Measurements from ENCODE around the gene SGMS1.

SGMS1 gene

DNA sequence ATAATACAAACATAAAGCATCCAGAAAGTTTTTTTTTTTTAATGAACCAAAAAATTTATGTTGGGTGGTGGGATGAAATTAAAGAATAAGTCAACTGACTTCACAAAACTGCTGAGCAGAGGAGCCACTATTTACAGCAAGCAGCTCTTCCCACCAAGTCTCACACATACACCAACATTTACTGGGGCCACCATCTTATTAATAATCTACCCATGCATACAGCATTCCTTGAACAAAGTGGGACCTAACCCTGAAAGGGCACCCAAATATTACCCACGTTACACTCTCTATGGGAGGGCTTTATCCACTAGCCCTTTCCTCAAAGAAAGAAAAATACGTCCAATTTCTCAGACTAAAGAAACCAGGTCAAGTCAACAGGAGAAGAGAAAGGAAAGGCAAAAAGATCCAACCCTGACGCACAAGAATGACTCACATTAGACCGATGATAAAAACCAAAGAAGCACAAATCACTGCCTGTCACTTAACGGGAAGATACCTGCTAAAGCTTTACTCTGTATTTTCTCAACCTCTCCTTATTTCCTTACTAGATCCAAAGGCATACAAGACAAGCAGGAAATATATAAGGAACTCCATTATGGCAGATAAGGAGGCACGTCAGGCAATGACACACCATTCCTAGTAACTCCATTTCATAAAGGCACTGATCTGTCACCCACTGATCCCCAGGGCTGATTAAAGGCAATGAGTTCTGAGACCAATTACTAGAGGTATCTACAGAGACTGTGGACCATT is 230.6 kb downstream of the SGMS1 start:
- no peak for TF ChIP-seq CTCF (conservative IDR thresholded peaks at IDR 0.05; ENCODE audit: low read depth, low read length)
- H3K4me3 ChIP-seq (ENCODE audit: low read depth, low read length), result no peak overlapping the region
- peak; percentile 83 for DNase-seq (ENCODE audit: low read depth)

- DNase-seq (ENCODE audit: low read depth), result no peak
- no peak for TF ChIP-seq CTCF (conservative IDR thresholded peaks at IDR 0.05; ENCODE audit: low read depth, low read length)
- H3K4me3 ChIP-seq (ENCODE audit: low read depth, low read length), result no peak overlapping the region
These were observed 231.3 kb downstream of the SGMS1 start for GRCh38 chr10:50392426-50392825.

DNA sequence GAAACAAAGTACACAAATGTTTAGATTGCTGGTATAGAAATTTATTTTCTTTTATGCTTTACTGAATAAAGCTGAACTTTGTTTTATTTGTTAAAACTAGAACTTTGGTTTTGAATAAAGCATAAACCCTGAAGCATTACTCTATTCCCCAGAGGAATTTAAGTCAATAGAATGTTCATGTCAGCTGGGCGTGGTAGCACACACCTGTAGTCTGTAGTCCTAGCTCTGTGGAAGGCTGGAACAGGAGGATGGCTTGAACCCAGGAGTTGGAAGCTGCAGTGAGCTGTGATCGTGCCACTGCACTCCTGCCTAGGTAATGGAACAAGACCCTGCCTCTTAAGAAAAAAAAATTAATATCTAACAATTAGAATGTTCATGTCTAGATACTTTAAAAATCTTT is 233.5 kb downstream of the SGMS1 start:
- H3K4me3 ChIP-seq (ENCODE audit: low read depth, low read length), result no peak overlapping the region
- no peak for DNase-seq (ENCODE audit: low read depth)
- no peak for TF ChIP-seq CTCF (conservative IDR thresholded peaks at IDR 0.05; ENCODE audit: low read depth, low read length)

DNA sequence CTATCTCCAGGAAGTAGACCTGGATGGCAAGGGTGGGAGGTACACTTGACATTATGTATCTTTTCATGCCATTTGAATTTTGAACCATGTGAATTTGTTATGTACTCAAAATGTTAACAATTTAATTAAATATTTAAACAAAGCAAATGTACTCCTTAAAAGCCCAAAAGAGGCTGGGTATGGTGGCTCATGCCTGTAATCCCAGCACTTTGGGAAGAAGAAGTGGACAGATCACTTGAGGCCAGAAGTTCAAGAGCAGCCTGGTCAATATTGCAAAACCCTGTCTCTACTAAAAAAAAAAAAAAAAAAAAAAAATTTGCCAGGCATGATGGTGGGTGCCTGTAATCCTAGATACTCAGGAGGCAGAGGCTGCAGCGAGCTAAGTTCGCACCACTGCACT is 235.6 kb downstream of the SGMS1 start:
- no peak overlapping the region for H3K4me3 ChIP-seq (ENCODE audit: low read depth, low read length)
- no peak for DNase-seq (ENCODE audit: low read depth)
- TF ChIP-seq CTCF (conservative IDR thresholded peaks at IDR 0.05; ENCODE audit: low read depth, low read length), result no peak

DNA sequence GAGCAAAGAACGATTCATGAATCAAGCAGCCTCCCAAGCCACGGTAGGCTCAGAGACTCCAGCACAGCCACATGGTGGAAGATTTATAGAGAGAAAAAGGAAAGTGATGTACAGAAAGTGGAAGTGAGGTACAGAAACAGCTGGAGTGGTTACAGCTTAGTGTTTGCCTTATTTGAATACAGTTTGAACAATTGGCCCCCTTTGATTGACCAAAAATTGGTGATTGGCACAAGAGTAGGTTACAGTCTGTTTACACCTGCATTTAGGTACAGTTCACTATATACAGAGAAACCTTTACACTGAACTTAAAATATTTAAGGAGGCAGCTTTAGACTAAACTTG is 236.1 kb downstream of the SGMS1 start:
- no peak for TF ChIP-seq CTCF (conservative IDR thresholded peaks at IDR 0.05; ENCODE audit: low read depth, low read length)
- H3K4me3 ChIP-seq (ENCODE audit: low read depth, low read length), result no peak overlapping the region
- DNase-seq (ENCODE audit: low read depth), result no peak

GRCh38 chr10:50387007-50387731 is 236.6 kb downstream of the SGMS1 start:
- no peak for DNase-seq (ENCODE audit: low read depth)
- no peak for TF ChIP-seq CTCF (conservative IDR thresholded peaks at IDR 0.05; ENCODE audit: low read depth, low read length)
- no peak overlapping the region for H3K4me3 ChIP-seq (ENCODE audit: low read depth, low read length)

- H3K4me3 ChIP-seq (ENCODE audit: low read depth, low read length), result no peak overlapping the region
- DNase-seq (ENCODE audit: low read depth), result peak; percentile 64
- TF ChIP-seq CTCF (conservative IDR thresholded peaks at IDR 0.05; ENCODE audit: low read depth, low read length), result no peak
These were observed 238.1 kb downstream of the SGMS1 start for GRCh38 chr10:50385624-50386023.
